Endometrium (tissue), 2 donors: ENCODE results near the gene FAM227B.
"Not testable (repeated sequence)": the region's sequence is repeated elsewhere in the genome, so short reads cannot be mapped to it uniquely, and the experiment has no call there.

Experiments
- FAIRE-seq: peaks from 2 replicates; lab custom pipeline; 2012; peaks lifted over from hg19 to GRCh38; lab: Jason Lieb, UNC
- donor health status: control.
- donor health status: control.

Gene FAM227B

DNA sequence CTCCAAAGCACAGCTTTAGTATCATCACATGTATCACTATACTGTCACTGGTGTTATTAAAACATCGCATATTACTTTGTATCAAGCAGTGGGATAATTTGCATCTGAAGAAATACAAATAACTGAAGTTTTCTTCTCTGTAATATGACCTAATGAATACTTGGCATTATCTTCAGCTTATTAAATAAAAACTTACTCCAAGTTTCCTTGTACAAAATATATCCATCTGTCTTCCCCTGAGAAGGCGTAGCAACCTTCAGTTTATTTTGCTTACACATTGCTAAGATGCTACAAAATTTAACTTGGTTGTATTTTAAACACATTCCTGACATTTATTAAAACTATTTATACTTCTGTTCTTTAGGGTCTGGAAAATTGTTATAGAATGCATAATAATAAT is 183.9 kb downstream of the FAM227B start:
- no peak for FAIRE-seq

DNA sequence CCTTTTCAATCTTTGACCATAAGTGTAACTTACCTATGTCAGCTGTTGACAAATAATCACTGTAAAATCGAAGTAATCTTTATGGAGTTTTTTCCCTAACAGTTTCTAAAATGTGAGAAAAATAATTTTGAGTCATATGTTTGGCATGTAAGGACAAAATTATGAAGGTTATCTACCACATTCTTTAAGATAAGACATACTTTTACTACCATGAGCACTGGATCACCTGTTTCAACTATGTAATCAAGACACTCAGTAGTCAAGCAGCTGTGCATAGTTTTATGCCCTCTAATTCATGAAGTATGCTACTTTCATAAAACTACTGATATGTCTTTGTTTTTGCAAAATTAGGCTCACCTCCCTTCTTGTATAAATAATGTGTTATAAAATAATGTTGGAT is 185.4 kb downstream of the FAM227B start:
- peak; percentile 80 for FAIRE-seq

DNA sequence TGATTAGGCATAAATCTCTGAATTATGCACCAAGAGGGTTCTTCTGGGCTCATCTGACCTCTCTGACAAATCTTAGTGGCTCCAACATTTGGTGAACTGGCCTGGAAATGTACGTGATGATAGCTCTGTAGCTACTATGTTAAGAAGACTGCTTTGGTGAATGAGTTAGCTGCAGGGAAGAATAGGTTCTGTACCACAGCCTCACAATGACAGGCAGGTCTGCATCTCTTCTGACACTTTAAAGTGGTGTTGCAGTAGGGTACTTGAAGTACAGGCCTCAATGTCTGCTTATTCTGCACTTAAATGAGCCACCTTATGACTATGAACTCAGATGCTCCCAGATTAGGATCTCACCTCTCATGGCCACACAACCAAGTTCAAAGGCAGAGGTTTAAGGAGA is 190.6 kb downstream of the FAM227B start:
- no peak for FAIRE-seq

DNA sequence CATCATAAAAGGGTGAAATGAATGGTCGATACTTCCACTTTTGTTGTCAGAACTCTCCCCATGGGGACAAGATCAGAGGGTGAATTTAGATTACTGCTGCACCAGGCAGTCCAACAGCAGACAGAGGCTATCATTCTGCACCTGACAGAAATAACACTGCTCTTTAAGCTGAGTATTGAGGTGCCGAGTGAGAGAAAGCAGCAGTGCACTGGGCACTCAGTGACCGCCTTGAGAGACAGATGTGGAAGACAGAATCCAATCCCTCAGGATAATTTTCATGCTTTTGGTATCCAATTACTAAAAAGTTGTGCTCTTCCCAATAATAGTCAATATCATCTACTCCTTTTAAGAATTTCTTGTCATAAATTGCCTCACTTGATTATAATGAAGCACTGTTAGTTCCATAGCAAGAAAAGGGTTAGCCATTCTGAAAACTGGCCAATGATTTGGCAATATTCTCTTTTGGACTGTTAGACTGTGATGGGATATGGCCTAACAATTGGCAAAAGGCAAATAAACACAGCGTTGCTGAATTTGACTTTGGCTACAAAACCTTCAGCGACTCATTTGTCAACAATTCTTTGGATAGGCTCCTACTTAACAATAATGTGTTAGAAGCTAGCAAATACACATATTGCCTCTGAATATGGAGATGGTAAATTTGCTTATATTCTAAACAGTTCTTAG is 192.1 kb downstream of the FAM227B start:
- no peak for FAIRE-seq

DNA sequence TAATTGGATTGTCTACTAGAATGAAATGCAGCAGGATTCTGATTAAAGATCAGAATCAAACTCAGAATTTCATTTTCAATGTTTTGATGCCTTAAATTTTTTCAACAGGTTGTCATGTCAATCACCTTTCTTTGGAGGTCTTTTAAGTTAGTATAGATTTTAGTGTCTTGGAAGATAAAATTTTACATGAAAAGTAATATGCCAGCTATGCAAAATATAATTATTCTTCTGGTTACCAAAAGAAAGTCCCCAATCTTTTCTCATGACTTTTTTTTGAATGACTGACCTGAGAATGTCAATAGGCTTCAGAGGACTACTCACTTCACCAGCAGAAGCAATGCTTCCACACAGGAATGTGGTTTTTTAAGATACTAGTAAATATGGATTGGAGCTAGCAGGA is 193.2 kb downstream of the FAM227B start:
- FAIRE-seq: no peak

DNA sequence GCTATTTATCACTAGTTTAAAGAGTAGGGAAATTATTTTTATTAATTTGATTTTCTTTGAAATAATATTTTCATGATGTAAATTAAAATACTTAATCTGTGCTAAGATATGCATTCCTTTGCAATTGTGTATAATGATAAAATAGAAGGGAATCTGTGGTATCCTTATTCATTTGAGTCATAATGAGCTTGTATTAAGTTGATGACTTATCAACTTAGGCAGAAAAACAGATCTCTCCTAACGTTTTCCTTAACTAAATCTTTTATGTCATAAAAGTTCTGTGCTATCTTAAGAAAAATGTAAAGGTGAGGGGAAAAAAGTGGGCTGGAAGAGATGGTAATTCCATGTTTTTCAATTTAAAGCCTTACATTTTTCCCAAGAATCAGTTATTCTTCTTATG is 195.7 kb downstream of the FAM227B start:
- FAIRE-seq: peak; percentile 33

DNA sequence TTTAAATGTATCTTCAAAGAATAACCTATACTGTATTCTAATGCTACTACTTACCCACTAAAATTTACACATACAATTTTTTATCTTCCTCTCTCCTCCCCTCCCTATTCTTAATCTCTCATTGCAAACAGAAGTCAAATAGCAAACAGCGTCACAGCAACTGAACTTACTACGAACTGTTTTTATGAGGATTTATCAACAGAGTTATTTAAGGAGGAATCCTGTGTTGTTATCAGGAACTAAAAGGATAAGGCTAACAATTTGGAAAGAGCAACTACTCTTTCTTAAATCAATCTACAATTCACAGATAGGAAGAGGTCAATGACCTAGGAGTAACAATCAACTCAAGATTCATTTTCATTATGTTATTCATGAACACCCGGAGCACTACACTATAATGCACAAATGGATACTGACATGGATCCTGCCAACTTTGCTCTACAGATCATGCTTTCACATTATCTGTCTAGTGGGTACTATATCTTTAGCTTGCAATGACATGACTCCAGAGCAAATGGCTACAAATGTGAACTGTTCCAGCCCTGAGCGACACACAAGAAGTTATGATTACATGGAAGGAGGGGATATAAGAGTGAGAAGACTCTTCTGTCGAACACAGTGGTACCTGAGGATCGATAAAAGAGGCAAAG is 196.6 kb downstream of the FAM227B start:
- no peak for FAIRE-seq

DNA sequence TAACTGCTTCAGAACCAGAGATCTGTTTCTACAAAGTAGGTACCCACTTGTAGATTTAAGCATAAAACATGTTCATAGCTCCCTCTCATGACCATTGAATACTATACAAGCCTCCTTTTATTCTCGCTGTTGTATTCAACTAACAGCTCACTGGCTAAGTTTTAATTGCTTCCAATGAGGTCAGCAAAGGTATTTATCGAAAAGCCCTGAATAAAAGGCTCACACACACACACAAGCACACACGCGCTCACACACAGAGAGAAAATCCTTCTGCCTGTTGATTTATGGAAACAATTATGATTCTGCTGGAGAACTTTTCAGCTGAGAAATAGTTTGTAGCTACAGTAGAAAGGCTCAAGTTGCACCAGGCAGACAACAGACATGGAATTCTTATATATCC is 197.6 kb downstream of the FAM227B start, which contains the start of gene FGF7:
FGF7 (plus strand) TSS at position 222 of the 400 bp plus-strand sequence. CDS start 1,056 bp downstream, outside the sequence.
- FAIRE-seq: peak; percentile 76

DNA sequence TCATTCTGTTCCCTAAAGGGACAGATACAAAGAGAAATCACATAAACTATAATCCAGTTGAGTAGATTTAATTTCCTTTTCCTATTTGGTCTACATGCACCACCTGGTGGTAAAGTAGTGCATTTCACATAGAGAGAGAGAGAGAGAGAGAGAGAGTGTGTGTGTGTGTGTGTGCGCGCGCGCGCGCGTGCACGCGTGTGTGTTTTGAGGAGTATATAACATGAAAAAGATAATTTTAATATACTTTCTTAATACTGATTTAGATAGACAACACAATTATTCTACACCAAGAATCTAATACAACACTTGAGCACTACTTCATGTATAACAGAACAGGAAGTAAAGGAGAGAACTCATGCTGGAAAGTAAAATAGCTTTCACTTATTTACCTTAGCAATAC is 198.6 kb downstream of the FAM227B start:
- peak; percentile 53 for FAIRE-seq

DNA sequence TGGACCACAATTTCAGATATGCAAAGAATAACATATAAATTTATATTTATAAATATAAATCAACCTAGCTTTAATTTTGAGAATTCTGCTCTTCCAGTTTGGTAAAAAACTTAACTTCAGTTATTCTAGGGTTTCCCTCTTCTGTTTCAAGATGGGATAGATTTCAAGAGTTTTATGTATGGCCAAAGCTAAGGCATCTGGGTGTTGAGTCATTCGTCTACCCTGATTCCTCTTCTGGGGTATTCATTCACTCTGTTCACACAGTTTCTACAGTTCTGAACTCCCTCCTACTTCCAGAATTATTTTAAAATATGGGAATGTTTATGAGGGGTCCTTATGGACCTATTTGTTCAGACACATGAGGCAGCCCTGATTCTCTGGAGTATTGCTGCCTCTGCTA is 201.8 kb downstream of the FAM227B start:
- no peak for FAIRE-seq

DNA sequence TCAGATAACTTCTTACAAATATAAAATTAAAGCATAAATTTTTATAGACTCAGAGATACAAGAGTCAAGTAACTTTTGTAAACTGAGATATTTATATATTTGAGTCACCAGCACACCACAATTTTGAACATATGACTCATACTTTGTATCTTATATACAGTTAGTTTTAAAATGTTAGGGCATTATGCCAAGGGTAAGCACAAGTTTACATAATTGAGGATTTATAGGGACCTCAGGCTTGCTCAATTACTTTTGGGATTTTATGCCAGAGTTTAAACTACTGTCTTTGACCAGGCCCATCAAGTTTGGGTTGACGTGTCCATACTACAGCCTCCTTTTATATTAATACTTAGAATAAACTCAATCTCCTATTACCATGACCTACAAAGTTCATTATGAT is 205.0 kb downstream of the FAM227B start:
- FAIRE-seq: no peak

DNA sequence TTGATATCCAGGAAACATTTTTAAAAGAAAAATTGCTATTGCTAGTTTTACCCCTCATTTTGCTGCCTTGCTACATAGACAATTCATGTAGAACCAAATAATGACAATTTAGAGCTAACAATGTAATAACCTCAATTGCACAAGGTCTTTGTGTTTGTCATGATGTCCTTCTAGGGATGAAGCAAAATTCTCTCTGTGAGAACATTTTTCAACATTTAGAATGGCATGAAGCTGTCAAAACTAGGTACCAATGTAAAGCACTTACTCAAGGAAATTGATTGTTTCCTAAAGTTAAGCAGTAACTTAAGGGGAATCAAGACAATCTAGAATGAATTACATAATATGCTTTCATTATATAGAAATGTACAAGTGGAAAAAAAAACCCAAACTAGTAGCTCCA is 205.5 kb downstream of the FAM227B start:
- FAIRE-seq: no peak

DNA sequence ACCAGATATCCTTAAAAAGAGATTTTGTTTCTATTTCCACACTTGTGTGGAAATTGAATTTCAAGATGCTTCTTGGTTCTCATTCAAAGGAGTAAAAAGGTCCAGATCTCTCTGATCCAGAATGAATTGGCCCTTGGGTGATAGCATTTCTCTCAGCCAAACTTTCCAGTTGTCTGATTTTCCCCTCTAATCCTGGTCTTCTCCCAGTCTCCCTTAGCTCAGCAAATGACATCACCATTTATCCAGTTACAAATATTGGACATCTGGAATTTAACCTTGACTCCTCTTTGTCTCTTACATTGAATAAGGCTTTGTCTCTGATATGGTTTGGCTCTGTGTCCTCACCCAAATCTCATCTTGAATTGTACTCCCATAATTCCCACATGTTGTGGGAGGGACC is 207.8 kb downstream of the FAM227B start:
- no peak for FAIRE-seq

DNA sequence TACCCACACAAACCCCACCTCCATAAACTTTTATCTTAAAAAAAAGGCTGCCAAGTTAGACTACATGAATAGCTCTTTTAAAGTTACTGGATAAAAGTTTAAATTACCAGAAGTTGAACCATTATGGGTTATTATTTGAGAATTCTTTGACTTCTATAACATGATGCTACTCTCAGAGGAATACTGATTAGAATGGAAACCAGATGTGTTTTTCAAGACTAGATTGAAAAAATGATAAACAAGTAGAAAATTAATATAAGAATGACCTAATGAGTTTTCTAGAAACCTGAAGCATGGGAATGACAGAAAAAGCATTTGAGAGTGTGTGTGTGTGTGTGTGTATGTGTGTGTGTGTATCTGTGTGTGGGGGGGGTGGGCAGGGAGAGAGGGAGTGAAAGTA is 210.0 kb downstream of the FAM227B start:
- FAIRE-seq: peak; percentile 46

DNA sequence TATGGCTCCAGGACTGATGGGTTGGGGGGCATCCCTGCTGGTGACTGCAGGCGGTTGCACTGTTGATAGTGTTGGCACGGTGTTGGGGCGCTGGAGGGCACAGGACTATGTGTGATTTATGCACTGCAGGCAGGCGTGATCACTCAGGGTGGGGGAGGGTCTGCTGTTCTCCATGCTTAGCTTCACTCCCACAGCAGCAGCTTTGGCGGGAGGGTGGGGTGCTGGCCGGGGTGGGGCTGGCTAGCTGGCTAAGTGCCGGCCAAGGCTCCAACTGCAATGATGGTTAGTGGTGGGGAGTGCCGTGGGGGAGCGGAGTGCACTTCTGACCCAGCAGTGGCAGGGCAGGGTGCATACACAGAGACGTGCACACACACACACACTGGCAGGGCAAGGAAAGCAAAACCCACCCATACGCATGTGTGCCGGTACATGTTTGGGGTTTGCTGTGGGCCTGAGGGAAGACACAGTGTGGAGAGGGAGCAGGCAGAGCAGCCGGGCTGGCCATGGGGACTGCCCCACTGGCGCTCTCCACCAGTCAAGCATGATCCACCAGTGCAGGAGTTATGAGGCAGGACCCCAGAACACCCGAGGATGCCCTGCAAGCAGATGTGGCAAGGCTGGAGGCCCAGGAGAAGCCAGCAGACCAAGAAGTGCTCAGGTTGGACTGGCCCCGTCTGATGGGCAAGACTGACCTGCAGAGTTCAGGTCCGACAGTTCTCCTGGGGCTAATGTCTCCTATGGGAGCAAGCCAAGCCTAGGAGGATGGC is 214.1 kb downstream of the FAM227B start:
- no peak for FAIRE-seq

DNA sequence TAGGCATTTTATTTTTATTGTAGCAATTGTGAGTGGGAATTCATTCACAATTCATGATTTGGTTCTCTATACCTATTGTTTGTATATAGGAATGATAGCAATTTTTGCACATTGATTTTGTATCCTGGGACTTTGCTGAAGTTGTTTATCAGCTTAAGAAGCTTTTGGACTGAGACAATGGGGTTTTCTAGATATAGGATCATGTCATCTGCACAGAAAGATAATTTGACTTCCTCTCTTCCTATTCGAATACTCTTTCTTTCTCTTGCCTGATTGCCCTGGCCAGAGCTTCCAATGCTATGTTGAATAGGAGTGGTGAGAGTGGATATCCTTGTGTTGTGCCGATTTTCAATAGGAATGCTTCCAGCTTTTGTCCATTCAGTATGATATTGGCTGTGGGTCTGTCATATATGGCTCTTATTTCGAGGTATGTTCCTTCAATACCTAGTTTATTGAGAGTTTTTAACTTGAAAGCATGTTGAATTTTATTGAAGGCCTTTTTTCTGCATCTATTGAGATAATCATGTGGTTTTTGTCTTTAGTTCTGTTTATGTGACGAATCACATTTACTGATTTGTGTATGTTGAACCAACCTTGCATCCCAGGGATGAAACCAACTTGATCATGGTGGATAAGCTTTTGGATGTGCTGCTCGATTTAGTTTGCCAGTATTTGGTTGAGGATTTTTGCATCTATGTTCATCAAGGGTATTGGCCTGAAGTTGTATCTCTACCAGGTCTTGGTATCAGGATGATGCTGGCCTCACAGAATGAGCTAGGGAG is 217.9 kb downstream of the FAM227B start:
- FAIRE-seq: not testable (repeated sequence)

DNA sequence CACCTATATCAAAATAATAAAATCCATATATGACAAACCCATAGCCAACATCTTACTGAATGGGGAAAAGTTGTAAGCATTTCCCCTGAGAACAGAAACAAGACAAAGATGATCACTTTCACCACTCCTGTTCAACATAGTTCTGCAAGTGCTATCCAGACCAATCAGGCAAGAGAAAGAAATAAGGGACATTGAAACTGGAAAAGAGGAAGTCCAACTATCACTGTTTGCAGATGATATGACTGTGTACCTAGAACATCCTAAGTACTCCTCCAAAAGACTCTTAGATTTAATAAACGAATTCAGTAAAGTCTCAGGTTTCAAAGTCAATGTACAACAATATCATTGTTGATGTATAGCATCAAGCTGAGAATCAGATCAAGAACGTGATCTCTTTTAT is 233.1 kb downstream of the FAM227B start:
- FAIRE-seq: no peak

DNA sequence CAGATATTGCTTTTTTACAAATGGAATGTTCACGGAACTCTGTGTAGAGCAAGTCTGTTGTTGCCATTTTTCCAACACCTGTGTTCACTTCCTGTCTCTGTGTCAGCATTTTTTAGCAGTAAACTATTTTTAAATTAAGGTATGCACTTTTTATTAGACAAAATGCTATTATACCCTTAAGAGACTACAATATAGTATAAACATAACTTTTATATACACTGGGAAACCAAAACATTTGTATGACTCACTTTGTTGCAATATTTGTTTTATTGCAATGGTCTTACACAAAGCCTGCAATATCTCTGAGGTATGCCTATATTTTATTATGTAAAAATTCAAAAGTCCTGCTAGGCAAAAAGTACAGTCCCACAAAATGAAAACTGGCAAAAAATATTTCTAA is 237.4 kb downstream of the FAM227B start:
- no peak for FAIRE-seq

DNA sequence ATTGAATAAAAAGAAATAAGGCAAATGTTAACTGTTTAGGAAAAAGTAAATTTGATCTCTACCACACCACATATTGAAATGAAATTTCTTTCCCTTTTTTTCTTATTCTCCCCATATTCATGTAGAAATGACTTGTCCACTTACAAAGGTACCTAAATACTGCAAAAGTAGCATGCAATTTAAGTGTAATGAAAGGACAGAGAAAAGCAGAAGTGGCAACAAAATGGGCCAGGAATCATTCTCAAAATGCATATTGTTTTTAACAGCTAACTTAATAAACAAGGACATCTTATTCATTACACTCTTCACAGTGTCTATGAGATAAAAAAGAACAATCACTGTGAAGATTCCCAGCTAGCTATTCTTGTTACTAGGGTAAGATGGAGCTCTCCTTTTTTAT is 238.2 kb downstream of the FAM227B start:
- FAIRE-seq: no peak

DNA sequence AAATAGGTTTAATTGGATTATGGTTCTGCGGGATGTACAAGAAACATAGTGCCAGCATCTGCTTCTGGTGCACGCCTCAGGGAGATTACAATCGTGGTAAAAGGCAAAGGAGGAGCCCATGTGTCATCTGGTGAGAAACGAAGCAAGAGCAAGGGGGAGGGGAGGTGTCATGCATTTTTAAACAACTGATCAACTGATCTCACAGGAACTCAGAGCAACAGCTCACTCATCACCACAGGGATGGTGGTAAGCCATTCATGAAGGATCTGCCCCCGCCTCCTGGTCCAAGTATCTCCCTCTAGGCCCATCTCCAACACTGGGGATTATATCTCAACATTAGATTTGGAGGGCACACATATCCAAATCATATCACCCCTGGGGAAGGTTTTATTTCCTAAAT is 239.7 kb downstream of the FAM227B start:
- FAIRE-seq: no peak

DNA sequence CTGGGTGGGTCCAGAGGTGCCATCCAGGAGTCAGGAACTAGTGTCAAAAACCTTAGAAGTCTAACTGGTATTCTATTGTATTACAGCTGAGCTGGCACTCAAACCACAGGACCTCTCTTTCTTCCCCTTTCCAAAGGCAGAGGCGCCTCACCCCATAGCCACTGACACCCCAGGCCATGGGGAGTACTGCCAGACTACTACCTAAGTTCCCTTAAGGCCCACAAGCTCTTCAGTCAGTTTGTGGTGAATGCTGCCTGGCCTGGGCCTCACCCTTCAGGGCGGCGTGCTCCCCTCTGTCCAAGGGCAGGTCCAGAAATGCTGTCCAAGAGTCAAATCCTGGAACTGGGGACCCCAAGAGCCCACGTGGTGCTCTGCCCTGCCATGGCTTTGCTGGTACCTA is 240.6 kb downstream of the FAM227B start:
- no peak for FAIRE-seq

DNA sequence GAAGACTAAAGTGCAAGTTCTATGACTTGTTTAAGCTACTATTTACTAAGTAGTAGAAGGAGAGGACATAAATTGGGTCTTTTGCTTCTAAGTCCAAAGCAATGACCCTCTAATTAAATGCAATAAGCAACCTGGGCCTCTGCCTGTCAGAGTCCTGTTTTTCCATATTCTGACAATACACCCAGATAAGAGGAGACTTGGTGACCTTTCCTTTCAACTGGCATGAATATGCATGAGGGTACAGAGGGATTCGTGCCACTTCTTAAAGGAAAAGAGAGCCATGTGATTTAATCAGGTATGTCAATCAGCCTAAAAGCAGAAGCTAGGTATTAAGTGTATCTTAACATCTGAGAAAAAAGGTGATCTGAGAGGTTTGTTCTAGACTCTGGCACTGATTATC is 248.3 kb downstream of the FAM227B start:
- FAIRE-seq: no peak
